Gastroesophageal sphincter (tissue), 3 donors: ENCODE results near the gene MKNK2.

Experiments used
- POLR2A ChIP-seq, 2 donors: fragments of 450-650 bp; IDR thresholded peaks; one replicate each; pipeline ENCODE4 v1.6.1; 2017; ENCODE audit warnings: antibody characterized with exemption in 2 of 2, mild to moderate bottlenecking in 2 of 2, moderate library complexity in 1 of 2
- POLR2AphosphoS5 ChIP-seq: sonication (generic); formaldehyde crosslinking; IDR thresholded peaks from one replicate; pipeline ENCODE4 v1.6.1; 2017; ENCODE audit warnings: antibody characterized with exemption
- TF ChIP-seq, protein P1 (sequence below), 4 experiments: fragments of 200-600 bp in 2 of 4; fragments of 450-650 bp in 2 of 4; sonication (generic) in 1 of 4; IDR thresholded peaks; one replicate each; pipeline ENCODE4 v1.5.1; 2017 to 2019; ENCODE audit warnings: antibody characterized with exemption in 4 of 4, mild to moderate bottlenecking in 2 of 4, moderate library complexity in 2 of 4

DNA sequence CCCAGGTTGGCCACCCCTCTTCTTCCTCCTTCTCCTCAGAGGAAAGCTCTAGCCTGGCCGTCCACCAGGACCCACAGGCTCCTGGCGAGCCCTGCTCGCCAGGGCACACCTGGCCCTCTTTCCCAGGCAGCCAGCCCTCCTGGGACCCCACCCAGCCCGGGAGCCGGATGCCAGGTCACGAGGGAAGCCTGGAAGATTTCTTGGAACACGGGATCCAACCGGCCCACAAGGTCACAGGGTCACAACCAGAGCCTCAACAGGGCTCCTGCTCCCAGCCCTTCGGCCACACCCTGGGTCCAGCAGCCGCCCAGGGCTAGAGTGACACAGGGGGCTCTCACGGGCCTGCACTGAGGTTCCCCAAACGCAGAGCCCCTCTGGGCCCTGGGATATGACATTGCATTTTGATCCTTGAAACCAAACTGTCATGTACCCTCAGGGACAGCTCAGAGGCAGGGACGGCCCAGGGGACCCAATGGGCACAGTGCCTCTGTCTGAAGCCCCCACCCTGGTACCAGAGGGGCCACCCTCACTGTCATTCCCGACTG, 5.5 kb downstream of the MKNK2 start:
- TF ChIP-seq, protein P1, sequence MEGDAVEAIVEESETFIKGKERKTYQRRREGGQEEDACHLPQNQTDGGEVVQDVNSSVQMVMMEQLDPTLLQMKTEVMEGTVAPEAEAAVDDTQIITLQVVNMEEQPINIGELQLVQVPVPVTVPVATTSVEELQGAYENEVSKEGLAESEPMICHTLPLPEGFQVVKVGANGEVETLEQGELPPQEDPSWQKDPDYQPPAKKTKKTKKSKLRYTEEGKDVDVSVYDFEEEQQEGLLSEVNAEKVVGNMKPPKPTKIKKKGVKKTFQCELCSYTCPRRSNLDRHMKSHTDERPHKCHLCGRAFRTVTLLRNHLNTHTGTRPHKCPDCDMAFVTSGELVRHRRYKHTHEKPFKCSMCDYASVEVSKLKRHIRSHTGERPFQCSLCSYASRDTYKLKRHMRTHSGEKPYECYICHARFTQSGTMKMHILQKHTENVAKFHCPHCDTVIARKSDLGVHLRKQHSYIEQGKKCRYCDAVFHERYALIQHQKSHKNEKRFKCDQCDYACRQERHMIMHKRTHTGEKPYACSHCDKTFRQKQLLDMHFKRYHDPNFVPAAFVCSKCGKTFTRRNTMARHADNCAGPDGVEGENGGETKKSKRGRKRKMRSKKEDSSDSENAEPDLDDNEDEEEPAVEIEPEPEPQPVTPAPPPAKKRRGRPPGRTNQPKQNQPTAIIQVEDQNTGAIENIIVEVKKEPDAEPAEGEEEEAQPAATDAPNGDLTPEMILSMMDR (IDR thresholded peaks at IDR 0.05): no peak
- TF ChIP-seq POLR2A (IDR thresholded peaks at IDR 0.05) (no peak), POLR2AphosphoS5 (no peak)
